Activated gamma-delta T cell treated with anti-CD3 and anti-CD28 coated beads, Interleukin-2, amount 50 U/mL, for 16 hours (primary cell): ENCODE data around the gene NPAS1.
"Not testable (repeated sequence)": the region's sequence is repeated elsewhere in the genome, so short reads cannot be mapped to it uniquely, and the experiment has no call there.

Experiments
- DNase-seq: peaks from one replicate; pipeline ENCODE4 v3.0.0-alpha.2; 2020; ENCODE audit warnings: low read depth

NPAS1 gene

GRCh38 chr19:47047763-47048405 lies 28.2 kb downstream of the NPAS1 start:
- DNase-seq, result peak; percentile 43

- DNase-seq, result no peak
Measured at GRCh38 chr19:47049307-47049700, 29.7 kb downstream of the NPAS1 start.

GRCh38 chr19:47050562-47050961 lies 30.9 kb downstream of the NPAS1 start:
- not testable (repeated sequence) for DNase-seq

GRCh38 chr19:47056411-47056810 lies 36.8 kb downstream of the NPAS1 start:
- DNase-seq, result no peak

GRCh38 chr19:47057328-47057727 lies 37.7 kb downstream of the NPAS1 start:
- no peak for DNase-seq

- no peak for DNase-seq
Measured at GRCh38 chr19:47058621-47059022, 39.0 kb downstream of the NPAS1 start.

- no peak for DNase-seq
Measured at GRCh38 chr19:47063874-47064273, 44.2 kb downstream of the NPAS1 start.

- DNase-seq, result no peak
Measured at GRCh38 chr19:47065242-47065641, 45.6 kb downstream of the NPAS1 start.

GRCh38 chr19:47066376-47067214 lies 47.0 kb downstream of the NPAS1 start:
- no peak for DNase-seq

- DNase-seq, result no peak
Measured at GRCh38 chr19:47067215-47067847, 47.7 kb downstream of the NPAS1 start.

GRCh38 chr19:47068246-47068645 lies 48.6 kb downstream of the NPAS1 start:
- DNase-seq, result no peak

- no peak for DNase-seq
Measured at GRCh38 chr19:47068876-47069406, 49.3 kb downstream of the NPAS1 start.

GRCh38 chr19:47069795-47070194 lies 50.2 kb downstream of the NPAS1 start:
- no peak for DNase-seq

GRCh38 chr19:47070756-47071155 lies 51.1 kb downstream of the NPAS1 start:
- no peak for DNase-seq

- DNase-seq, result no peak
Measured at GRCh38 chr19:47071731-47072130, 52.1 kb downstream of the NPAS1 start.

- DNase-seq, result no peak
Measured at GRCh38 chr19:47072323-47072722, 52.7 kb downstream of the NPAS1 start.

- no peak for DNase-seq
Measured at GRCh38 chr19:47073574-47073973, 53.9 kb downstream of the NPAS1 start.

GRCh38 chr19:47074621-47075020 lies 55.0 kb downstream of the NPAS1 start:
- DNase-seq, result no peak

- no peak for DNase-seq
Measured at GRCh38 chr19:47075179-47075810, 55.7 kb downstream of the NPAS1 start.

GRCh38 chr19:47075941-47076340 lies 56.3 kb downstream of the NPAS1 start:
- DNase-seq, result no peak

GRCh38 chr19:47078351-47078750 lies 58.7 kb downstream of the NPAS1 start:
- DNase-seq, result not testable (repeated sequence)

- no peak for DNase-seq
Measured at GRCh38 chr19:47081095-47081494, 61.5 kb downstream of the NPAS1 start.
